NCI-H1048 (cell line): Measurements from ENCODE around the gene ME2.
"Not testable (repeated sequence)": the region's sequence is repeated elsewhere in the genome, so short reads cannot be mapped to it uniquely, and the experiment has no call there.

Experiments
- DNase-seq: peaks from one replicate; lab custom pipeline; 2025; lab: John Stamatoyannopoulos, UW

Gene ME2

DNA sequence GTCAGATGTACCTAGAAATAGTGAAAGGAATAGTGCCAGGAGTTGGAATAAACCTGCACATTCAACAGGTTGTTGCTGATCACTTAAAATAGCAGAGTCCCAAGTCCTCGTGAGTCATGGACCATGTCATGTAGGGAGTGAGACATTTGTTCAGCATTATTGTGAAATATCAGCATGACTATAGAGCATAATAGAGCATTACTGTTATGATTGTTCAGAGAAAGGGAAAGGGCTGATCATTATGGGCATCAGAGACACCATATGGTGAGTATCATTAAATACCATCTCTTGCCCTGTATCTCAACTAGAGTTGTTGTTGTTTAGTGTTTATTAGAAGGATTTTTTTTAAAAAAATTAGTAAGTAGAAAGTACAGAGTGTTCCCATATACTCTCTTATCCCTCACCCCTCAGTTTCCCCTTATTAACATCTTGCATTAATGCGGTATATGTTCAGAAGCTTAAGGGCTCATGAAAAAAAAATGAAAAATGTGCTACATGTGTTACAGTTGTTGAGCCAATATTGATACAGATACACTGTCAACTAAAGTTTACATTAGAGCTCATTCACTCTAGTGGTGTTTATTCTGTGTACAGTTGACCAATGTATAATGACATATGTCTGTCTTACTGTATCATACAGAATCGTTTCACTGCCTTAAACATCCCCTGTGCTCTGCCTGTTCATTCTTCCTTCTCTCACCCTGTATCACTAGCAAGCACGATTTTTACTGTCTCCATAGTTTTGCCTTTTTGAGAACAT lies 94.6 kb downstream of the ME2 start:
- DNase-seq: no peak

DNA sequence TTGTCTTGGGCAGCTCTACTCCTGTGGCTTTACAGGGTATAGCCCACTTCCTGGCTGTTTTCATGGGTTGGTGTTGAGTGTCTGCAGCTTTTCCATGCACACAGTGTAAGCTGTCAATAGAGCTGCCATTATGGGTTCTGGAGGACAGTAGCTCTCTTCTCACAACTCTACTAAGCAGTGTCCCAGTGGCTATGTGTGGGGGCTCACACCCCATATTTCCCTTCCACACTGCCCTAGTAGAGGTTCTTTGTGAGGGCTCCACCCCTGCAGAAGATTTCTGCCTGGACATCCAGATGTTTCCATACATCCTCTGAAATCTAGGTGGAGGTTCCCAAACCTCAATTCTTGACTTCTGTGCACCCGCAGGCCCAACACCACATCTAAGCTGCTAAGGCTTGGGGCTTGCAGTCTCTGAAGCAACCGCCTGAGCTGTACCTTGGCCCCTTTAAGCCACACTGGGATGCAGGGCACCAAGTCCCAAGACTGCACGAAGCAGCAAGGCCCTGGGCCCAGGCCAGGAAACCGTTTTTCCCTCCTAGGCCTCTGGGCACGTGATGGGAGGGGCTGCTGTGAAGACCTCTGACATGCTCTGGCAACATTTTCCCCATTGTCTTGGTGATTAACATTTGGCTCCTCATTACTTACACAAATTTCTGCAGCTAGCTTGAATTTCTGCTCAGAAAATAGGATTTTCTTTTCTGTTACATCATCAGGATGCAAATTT lies 98.3 kb downstream of the ME2 start:
- no peak for DNase-seq

DNA sequence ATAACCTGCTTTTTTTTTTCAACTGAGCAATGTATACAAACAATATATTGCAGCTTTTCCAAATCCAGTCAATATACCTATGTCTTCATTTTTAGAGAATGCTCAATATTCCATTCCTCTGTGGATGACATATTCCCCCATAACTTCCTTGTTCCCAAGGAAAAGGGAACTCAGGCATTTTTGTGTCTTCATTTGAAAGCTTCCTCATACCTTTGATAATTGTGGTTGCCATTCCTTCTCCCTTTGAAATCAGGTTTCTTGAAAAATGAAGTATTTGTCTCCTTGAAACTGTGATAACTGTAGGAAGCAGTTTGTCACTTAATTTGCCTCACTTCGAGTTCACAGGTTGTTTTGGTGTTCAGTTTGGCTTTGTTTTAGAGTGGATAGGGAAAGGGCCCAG lies 102.5 kb downstream of the ME2 start:
- DNase-seq: no peak

DNA sequence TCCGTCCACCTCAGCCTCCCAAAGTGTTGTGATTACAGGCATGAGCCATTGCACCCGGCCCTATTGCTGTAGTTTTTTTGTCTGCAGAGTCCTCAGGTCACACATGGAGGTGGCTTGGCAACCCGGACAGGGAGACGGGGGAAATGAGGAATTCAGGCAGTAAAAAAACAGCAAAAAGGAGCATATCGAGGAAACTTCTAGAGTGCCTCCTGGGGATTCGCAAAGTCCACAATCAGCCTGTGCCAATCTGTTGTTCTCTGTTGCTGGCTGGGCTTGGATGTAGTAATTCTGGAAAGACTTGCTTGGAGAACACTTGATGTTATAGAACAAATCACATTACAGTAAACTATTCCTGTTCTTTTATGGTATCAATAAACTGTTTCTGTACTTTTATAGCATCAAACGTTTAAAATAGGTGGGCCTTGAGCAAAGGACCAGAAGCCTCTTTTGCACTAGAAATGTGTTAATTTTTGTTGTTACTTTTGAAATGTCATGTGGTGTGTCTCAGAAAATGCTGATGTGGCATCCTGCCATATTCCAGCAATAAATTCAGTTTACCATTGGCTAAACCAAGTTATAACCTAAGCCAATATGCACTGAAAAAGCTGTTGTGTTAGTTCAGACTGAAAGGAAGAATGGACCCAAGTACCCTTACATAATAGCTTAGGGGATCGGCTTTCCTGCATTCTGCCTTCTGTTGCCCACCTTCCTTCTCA lies 103.3 kb downstream of the ME2 start:
- no peak for DNase-seq

DNA sequence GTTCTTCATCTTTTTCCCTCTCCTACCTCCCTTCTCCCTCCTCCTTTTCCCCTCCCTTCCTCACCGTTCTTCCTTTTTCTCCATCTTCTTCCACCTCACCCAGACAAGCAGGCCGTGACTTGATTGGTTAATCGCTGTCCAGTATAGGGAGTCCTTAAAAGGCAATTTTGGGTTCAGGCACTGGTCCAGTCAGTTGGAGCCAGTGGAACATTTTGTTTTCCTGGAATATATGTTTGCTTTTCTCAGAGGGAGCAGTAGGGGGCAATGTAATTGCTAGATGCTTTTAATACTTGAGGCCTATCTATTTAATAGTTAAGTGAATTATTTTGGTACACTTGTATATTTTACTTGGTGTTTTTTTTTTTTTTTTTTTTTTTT lies 103.9 kb downstream of the ME2 start:
- no peak for DNase-seq

DNA sequence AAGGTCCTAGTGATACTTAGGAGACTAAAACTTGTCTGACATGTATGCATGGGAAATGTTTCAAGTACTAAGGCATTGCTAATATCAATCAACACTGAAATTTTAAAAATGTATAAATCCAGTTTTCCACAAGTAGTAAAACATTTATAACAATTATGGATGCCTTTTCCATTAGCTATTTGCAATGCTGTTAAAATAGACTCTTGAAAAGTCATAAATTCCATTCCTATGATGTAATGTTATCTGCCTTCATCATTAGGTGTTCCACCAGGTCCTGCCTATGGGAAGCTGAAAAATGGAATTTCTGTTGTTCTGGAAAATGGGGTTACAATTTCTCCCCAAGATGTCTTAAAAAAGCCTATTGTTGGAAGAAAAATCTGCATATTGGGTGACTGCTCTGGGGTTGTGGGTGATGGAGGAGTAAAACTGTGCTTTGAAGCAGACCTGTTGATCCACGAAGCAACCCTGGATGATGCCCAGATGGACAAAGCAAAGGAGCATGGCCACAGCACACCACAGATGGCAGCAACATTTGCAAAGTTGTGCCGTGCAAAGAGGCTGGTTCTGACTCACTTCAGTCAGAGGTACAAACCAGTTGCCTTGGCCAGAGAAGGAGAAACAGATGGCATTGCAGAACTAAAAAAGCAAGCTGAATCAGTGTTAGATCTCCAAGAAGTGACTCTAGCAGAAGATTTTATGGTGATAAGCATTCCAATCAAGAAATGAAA lies 107.6 kb downstream of the ME2 start:
- no peak for DNase-seq

DNA sequence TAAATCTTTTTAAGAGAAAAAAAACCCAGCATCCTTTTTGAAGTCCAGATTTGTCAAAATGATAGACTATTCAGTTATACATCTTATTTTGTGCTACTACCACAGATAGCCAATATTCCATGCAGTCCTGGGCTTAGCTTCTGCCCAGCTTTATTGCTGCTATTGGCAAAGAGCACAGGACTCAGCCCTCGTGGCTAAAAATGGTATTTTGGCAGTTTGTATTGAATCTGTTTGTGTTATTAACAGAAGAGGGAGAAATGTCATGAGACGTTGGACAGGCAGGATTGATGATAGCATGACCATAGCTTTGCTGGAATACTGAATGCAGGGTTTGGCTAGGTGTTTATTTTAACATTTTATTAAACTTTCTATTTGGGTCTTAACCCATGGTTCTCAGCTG lies 108.3 kb downstream of the ME2 start:
- DNase-seq: no peak

DNA sequence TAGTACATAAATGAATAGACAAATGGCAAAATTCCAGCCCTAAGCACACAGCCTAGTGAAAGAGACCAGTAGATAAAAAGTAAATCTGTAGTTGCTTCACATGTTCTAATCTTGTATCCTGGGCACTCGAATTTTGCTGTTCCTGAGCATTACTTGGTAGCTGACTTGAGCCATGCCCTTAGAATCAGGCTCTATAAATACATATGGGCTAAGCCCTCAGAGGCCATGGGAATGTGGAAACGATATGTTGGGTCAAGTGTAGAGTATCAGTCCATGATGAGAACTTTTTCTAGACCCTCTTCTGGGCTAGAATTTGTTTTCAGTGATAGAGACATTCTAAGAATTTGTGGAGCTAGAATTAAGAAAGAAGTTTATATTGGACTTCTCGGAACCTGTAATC lies 110.8 kb downstream of the ME2 start:
- DNase-seq: no peak

DNA sequence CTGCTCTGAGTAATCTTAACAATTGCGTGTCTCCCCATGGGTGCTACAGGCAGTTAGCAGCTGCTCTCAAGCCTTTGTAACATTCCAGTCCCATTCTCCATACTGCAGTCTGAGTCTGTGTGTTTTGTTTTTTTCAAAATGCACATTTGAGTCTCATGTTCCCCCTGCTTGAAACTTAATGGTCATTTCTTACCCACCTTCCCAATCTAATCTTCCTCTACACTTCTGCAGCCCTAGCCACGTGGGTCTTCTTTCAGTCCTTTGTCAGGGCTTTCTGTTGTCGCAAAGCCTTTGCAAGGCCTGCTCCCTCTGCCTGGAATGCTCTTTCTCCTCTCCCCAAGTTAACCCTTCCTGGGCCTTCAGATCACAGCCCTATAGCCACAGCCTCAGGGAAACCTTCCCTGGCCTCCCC lies 113.4 kb downstream of the ME2 start:
- DNase-seq: no peak

DNA sequence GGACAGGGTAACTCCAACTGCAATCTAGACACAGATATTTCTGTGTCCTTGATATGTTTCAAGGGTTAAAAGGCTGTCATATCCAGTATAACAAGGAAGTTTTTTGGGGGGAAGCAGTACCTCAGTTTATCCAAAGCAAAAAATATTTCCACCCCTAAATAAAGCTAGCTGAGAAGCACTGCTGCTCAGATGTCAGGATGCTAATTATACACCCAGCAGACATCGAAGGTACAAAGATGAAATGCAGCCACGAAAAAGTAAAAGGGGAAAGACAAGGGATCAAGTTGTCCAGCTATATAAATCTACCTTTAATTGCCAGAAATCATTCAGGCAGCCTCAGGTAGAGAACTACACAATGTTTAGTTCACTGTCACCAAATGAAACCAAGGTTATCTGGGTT lies 115.1 kb downstream of the ME2 start:
- DNase-seq: no peak

DNA sequence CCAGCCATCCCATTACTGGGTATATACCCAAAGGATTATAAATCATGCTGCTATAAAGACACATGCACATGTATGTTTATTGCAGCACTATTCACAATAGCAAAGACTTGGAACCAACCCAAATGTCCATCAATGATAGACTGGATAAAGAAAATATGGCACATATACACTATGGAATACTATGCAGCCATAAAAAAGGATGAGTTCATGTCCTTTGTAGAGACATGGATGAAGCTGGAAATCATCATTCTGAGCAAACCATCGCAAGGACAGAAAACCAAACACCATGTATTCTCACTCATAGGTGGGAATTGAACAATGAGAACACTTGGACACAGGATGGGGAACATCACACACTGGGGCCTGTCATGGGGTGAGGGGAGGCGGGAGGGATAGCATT lies 124.3 kb downstream of the ME2 start:
- DNase-seq: not testable (repeated sequence)
